H1 (cell line): Measurements from ENCODE around the gene NFXL1. TPM values are rescaled to one million over a fixed set of nuclear protein-coding genes. Genes with fewer than 3 reads are reported as not detected.

Experiments used
- CTCF ChIA-PET: fragments of 300-600 bp; sonication (Branson Sonifier 250); formaldehyde crosslinking; loops from one replicate; lab custom pipeline; 2021; ENCODE audit not compliant: partially characterized antibody; lab: Charles Lee
- POLR2A ChIA-PET: fragments of 300-600 bp; sonication (Branson Sonifier 250); formaldehyde crosslinking; loops from one replicate; lab custom pipeline; 2021; ENCODE audit warnings: inconsistent platforms; ENCODE audit not compliant: partially characterized antibody; lab: Charles Lee
- DNase-seq, 2 experiments: peaks; one replicate each; pipeline versions ENCODE4 v3.0.0 to v3.0.0-alpha.2; 2010 to 2022; ENCODE audit warnings: low spot score in 2 of 2, low read depth in 1 of 2, mixed read lengths in 1 of 2
- FAIRE-seq: peaks from 2 replicates; lab custom pipeline; 2011; peaks lifted over from hg19 to GRCh38; lab: Jason Lieb, UNC
- H2AFZ ChIP-seq: 2 replicates; pipeline ENCODE4 v1.8.1; 2012; ENCODE audit warnings: low read length, inconsistent platforms
- H2AK5ac ChIP-seq: 2 replicates; pipeline ENCODE4 v1.6.1; 2013; ENCODE audit warnings: low read depth, low read length
- H2BK120ac ChIP-seq: replicated peaks from 2 replicates; pipeline ENCODE3; 2013; ENCODE audit warnings: low read depth, low read length, inconsistent platforms
- H2BK12ac ChIP-seq: 2 replicates; pipeline ENCODE4 v1.6.1; 2013; ENCODE audit warnings: low read depth, low read length
- H2BK15ac ChIP-seq: 2 replicates; pipeline ENCODE4 v1.6.1; 2013; ENCODE audit warnings: low read length
- H2BK20ac ChIP-seq: 2 replicates; pipeline ENCODE4 v1.6.1; 2013; ENCODE audit warnings: low read length
- H2BK5ac ChIP-seq: 2 replicates; pipeline ENCODE4 v1.6.1; 2013; ENCODE audit warnings: low read depth, low read length
- H3K14ac ChIP-seq: 2 replicates; pipeline ENCODE4 v1.6.1; 2013; ENCODE audit warnings: inconsistent platforms; ENCODE audit not compliant: insufficient read length
- H3K18ac ChIP-seq: 2 replicates; pipeline ENCODE4 v1.6.1; 2013; ENCODE audit warnings: low read length; ENCODE audit errors: extremely low read depth
- H3K23ac ChIP-seq: 2 replicates; pipeline ENCODE4 v1.6.1; 2013; ENCODE audit warnings: inconsistent platforms; ENCODE audit not compliant: insufficient read length
- H3K23me2 ChIP-seq: 2 replicates; pipeline ENCODE4 v1.6.1; 2013; ENCODE audit warnings: low read depth, low read length
- H3K27ac ChIP-seq: 2 replicates; pipeline ENCODE4 v1.6.1; 2011; ENCODE audit warnings: low read depth, low read length, inconsistent platforms
- H3K27me3 ChIP-seq, 4 experiments: replicated peaks in 1 of 4; 1 replicate in 1 of 4; 2 replicates in 3 of 4; pipeline versions ENCODE4 v1.6.1 to v1.8.1; 2011 to 2013; ENCODE audit warnings: low read length in 3 of 4, mild to moderate bottlenecking in 3 of 4, inconsistent platforms in 2 of 4, mixed read lengths in 2 of 4, moderate library complexity in 1 of 4; ENCODE audit not compliant: control insufficient read depth in 3 of 4, insufficient read depth in 3 of 4; ENCODE audit errors: extremely low read depth in 1 of 4
- H3K36me3 ChIP-seq, 4 experiments: 2 replicates each; pipeline versions ENCODE4 v1.6.1 to v1.8.1; 2011 to 2013; ENCODE audit warnings: mild to moderate bottlenecking in 4 of 4, low read length in 3 of 4, moderate library complexity in 2 of 4, control low read depth in 1 of 4, inconsistent platforms in 1 of 4; ENCODE audit not compliant: insufficient read depth in 4 of 4, control insufficient read depth in 2 of 4
- H3K4ac ChIP-seq: replicated peaks from 2 replicates; pipeline ENCODE3; 2013; ENCODE audit warnings: low read length, low read depth, mixed read lengths, inconsistent platforms; ENCODE audit not compliant: insufficient read length
- H3K4me1 ChIP-seq, 4 experiments: replicated peaks in 1 of 4; 1 replicate in 1 of 4; 2 replicates in 3 of 4; pipeline versions ENCODE4 v1.6.1 to v1.8.1; 2011 to 2013; ENCODE audit warnings: low read length in 3 of 4, inconsistent platforms in 2 of 4, mixed read lengths in 1 of 4; ENCODE audit not compliant: insufficient read depth in 4 of 4, control insufficient read depth in 3 of 4
- H3K4me2 ChIP-seq, 2 experiments: 2 replicates each; pipeline versions ENCODE4 v1.6.1 to v1.8.1; 2011 to 2013; ENCODE audit warnings: low read depth in 2 of 2, low read length in 2 of 2, control low read depth in 1 of 2, inconsistent platforms in 1 of 2, mild to moderate bottlenecking in 1 of 2; ENCODE audit not compliant: insufficient read depth in 1 of 2
- H3K4me3 ChIP-seq, 4 experiments: fragments of 200-600, 300-600 bp in 1 of 4; sonication (generic), shearing (Covaris generic), sonication (Bioruptor Twin) in 1 of 4; 2 replicates each; pipeline versions ENCODE4 v1.5.1 to v1.8.1; 2011 to 2016; ENCODE audit warnings: low read length in 4 of 4, low read depth in 3 of 4, control low read depth in 2 of 4, inconsistent platforms in 2 of 4, mild to moderate bottlenecking in 2 of 4, mixed read lengths in 1 of 4, moderate library complexity in 1 of 4; ENCODE audit not compliant: insufficient read depth in 2 of 4; ENCODE audit errors: extremely low read depth in 1 of 4
- H3K56ac ChIP-seq: replicated peaks from 2 replicates; pipeline ENCODE3; 2013; ENCODE audit warnings: low read depth, mild to moderate bottlenecking, mixed read lengths, low read length, inconsistent platforms; ENCODE audit not compliant: insufficient read length
- H3K79me1 ChIP-seq: 2 replicates; pipeline ENCODE4 v1.6.1; 2013; ENCODE audit warnings: low read depth, low read length, control low read depth
- H3K79me2 ChIP-seq, 2 experiments: 2 replicates each; pipeline versions ENCODE4 v1.6.1 to v1.8.1; 2012 to 2013; ENCODE audit warnings: low read length in 2 of 2, mild to moderate bottlenecking in 2 of 2, inconsistent platforms in 1 of 2; ENCODE audit not compliant: insufficient read depth in 2 of 2, control insufficient read depth in 1 of 2
- H3K9ac ChIP-seq, 4 experiments: replicated peaks in 1 of 4; 1 replicate in 1 of 4; 2 replicates in 3 of 4; pipeline versions ENCODE4 v1.6.1 to v1.8.1; 2011 to 2013; ENCODE audit warnings: low read depth in 3 of 4, low read length in 3 of 4, control low read depth in 2 of 4, mild to moderate bottlenecking in 2 of 4, moderate library complexity in 2 of 4, inconsistent platforms in 1 of 4; ENCODE audit errors: extremely low read depth in 1 of 4
- H3K9me3 ChIP-seq, 2 experiments: 2 replicates each; pipeline versions ENCODE4 v1.6.1 to v1.8.1; 2012 to 2013; ENCODE audit warnings: mild to moderate bottlenecking in 2 of 2, moderate library complexity in 2 of 2, control low read depth in 1 of 2, inconsistent platforms in 1 of 2, low read depth in 1 of 2, low read length in 1 of 2, mixed read lengths in 1 of 2; ENCODE audit not compliant: insufficient read depth in 2 of 2
- H4K20me1 ChIP-seq, 2 experiments: replicated peaks in 1 of 2; 2 replicates each; pipeline versions ENCODE3 to v1.8.1; 2011 to 2013; ENCODE audit warnings: inconsistent platforms in 2 of 2, low read length in 2 of 2, mild to moderate bottlenecking in 1 of 2; ENCODE audit not compliant: insufficient read depth in 2 of 2, control insufficient read depth in 1 of 2
- H4K5ac ChIP-seq: 2 replicates; pipeline ENCODE4 v1.6.1; 2013; ENCODE audit warnings: low read length, low read depth, mixed read lengths, inconsistent platforms; ENCODE audit not compliant: insufficient read length
- H4K8ac ChIP-seq: 2 replicates; pipeline ENCODE4 v1.8.0; 2013; ENCODE audit warnings: mild to moderate bottlenecking, moderate library complexity, low read length, inconsistent platforms; ENCODE audit not compliant: insufficient read depth; ENCODE audit errors: extremely low read depth
- H4K91ac ChIP-seq: replicated peaks from 2 replicates; pipeline ENCODE3; 2013; ENCODE audit warnings: low read length, mixed read lengths, inconsistent platforms; ENCODE audit not compliant: insufficient read length
- BCL11A ChIP-seq, 2 experiments: IDR thresholded peaks; one replicate each; pipeline ENCODE4 v1.6.1; 2011; ENCODE audit warnings: low read depth in 2 of 2, low read length in 2 of 2, mild to moderate bottlenecking in 2 of 2
- EP300 ChIP-seq, 2 experiments: IDR thresholded peaks; 1 replicate in 1 of 2; 2 replicates in 1 of 2; pipeline ENCODE4 v1.6.1; 2011 to 2012; ENCODE audit warnings: low read depth in 2 of 2, low read length in 2 of 2, mild to moderate bottlenecking in 2 of 2, borderline replicate concordance in 1 of 2, inconsistent platforms in 1 of 2, moderate library complexity in 1 of 2
- PHF8 ChIP-seq: fragments of 200-600 bp; sonication (generic); conservative IDR thresholded peaks from 2 replicates; pipeline ENCODE4 v1.7.1; 2012; ENCODE audit warnings: low read depth, mild to moderate bottlenecking, inconsistent platforms, low read length, moderate library complexity
- RNF2 ChIP-seq: fragments of 200-900, 300-1000 bp; sonication (generic); IDR thresholded peaks from 2 replicates; pipeline ENCODE4 v1.7.1; 2016; ENCODE audit warnings: borderline replicate concordance, low read depth, mild to moderate bottlenecking, antibody characterized with exemption, low read length; ENCODE audit not compliant: poor library complexity, severe bottlenecking; ENCODE audit errors: missing control alignments
- SAP30 ChIP-seq: fragments of 300-600 bp; sonication (generic); IDR thresholded peaks from 2 replicates; pipeline ENCODE4 v1.7.1; 2012; ENCODE audit warnings: low read length, moderate library complexity, mild to moderate bottlenecking, inconsistent platforms; ENCODE audit not compliant: insufficient read depth, insufficient replicate concordance
- SP2 ChIP-seq: IDR thresholded peaks from 2 replicates; pipeline ENCODE4 v1.6.1; 2012; ENCODE audit warnings: mild to moderate bottlenecking, low read length, inconsistent platforms
- WGBS, 2 experiments: shearing (Covaris generic) in 1 of 2; methylation state at CpG; one replicate each; pipeline versions ENCODE4 v1.1.6 to v1.1.7; 2013 to 2015; ENCODE audit warnings: low lambda C conversion rate in 2 of 2, mixed read lengths in 2 of 2, inconsistent platforms in 1 of 2, low coverage in 1 of 2, missing lambda C conversion rate in 1 of 2; ENCODE audit not compliant: insufficient replicate concordance in 2 of 2, insufficient coverage in 1 of 2, insufficient read length in 1 of 2; ENCODE audit errors: extremely low coverage in 1 of 2, missing lambda C conversion rate in 1 of 2; 5-methylcytosine and 5-hydroxymethylcytosine counted together
- polyA plus RNA-seq, 7 experiments: library from polyadenylated mRNA; depleted of rRNA in 3 of 7; stranded (reverse) in 5 of 7; unstranded in 2 of 7; fragments of >200 nt in 5 of 7; fragments of 200-250 nt in 2 of 7; gene quantifications; 1 replicate in 5 of 7; 2 replicates in 1 of 7; 4 replicates in 1 of 7; pipeline versions ENCODE4 v1.2.1 to v1.2.3, GENCODE V29; 2011 to 2013; ENCODE audit warnings: missing spikeins in 2 of 7, mixed read lengths in 2 of 7
- total RNA-seq: library from RNA; stranded (reverse); fragmentation: NEBNext Ultra II Directional; extraction: Animal tissue kit (Norgen Biotek cat#: 25700); gene quantifications from 2 replicates; pipeline ENCODE4 v1.2.1, GENCODE V29; 2021

Gene NFXL1
- total and polyA plus RNA-seq, 2 of the 8 experiments (the other 6 are each of a cell fraction or from before 2014, with no cell fraction given): 10.0 to 29.5 TPM

DNA sequence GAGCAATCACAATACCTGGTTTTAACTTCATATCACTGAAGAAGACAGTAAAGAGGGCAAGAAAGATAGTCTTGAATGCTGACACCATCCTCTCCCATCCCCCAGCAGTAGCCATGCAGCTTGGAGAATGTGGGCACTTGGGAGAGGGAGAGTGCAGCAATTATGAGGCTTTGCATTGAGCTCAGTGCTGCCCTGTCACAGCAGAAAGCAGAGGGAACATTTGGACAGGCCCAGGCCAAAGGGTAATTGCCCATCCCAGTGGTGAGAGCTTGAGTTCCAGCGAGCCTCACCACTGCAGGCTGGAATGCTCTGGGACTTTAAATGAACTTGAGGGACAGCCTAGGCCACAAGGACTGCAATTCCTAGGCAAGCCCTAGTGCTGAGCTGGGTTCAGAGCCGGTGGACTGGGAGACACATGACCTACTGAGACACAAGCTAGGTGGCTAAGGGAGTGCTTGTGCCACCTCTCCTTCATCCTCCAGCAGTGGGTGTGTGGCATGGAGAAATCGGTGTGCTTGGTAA is 112.8 kb downstream of the NFXL1 start:
- no peaks in the 10 kb centered on the region for H3K23me2 ChIP-seq
- H2BK12ac ChIP-seq: no peak overlapping the region
- no peak overlapping the region for H2BK15ac ChIP-seq
- H3K56ac ChIP-seq: no peak overlapping the region
- no peak for FAIRE-seq
- WGBS, 2 experiments: 90% methylated on average over 3 of the region's 3 CpGs; no CpG with 5 or more reads in 1 of the 2 experiments
- no peaks in the 10 kb centered on the region for H3K4me1 ChIP-seq
- H3K18ac ChIP-seq: no peak overlapping the region
- H3K9me3 ChIP-seq: no peaks in the 10 kb centered on the region
- no peaks in the 10 kb centered on the region for H4K20me1 ChIP-seq
- POLR2A ChIA-PET: no interaction called here
- no peak overlapping the region for H2AK5ac ChIP-seq
- H3K4ac ChIP-seq: no peak overlapping the region
- H3K9ac ChIP-seq: no peak overlapping the region
- H3K23ac ChIP-seq: no peak overlapping the region
- no peaks in the 10 kb centered on the region for H3K79me2 ChIP-seq
- no peak for DNase-seq
- H3K4me3 ChIP-seq: no peak overlapping the region
- H3K36me3 ChIP-seq: no peaks in the 10 kb centered on the region
- CTCF ChIA-PET: interaction anchor here (1.1 kb wide), 1 partner anchor 35 kb away, joined by 3 read pairs; no protein-coding TSS in a partner anchor
- no peaks in the 10 kb centered on the region for H3K27me3 ChIP-seq
- no peak overlapping the region for H2BK20ac ChIP-seq
- no peak overlapping the region for H3K27ac ChIP-seq
- no peak overlapping the region for H3K4me2 ChIP-seq
- H2BK120ac ChIP-seq: no peak overlapping the region
- no peak overlapping the region for H3K14ac ChIP-seq
- no peaks in the 10 kb centered on the region for H3K79me1 ChIP-seq
- no peak overlapping the region for H2AFZ ChIP-seq
- H4K91ac ChIP-seq: no peak overlapping the region
- H4K5ac ChIP-seq: no peak overlapping the region
- H2BK5ac ChIP-seq: no peak overlapping the region
- no peak overlapping the region for H4K8ac ChIP-seq
- TF ChIP-seq PHF8 (no peak), SAP30 (no peak), BCL11A (IDR thresholded peaks at IDR 0.05; ENCODE audit: low read depth in 2 of 2, low read length in 2 of 2) (no peak), EP300 (IDR thresholded peaks at IDR 0.05; ENCODE audit: borderline replicate concordance in 1 of 2, low read depth in 2 of 2, low read length in 2 of 2) (no peak), RNF2 (no peak), SP2 (no peak)
